Right atrium auricular region (tissue), 2 donors: ENCODE results near the gene HSPB7. TPM values are rescaled to one million over a fixed set of nuclear protein-coding genes. Genes with fewer than 3 reads are reported as not detected.

Experiments
- DNase-seq: peaks from one replicate; pipeline ENCODE4 v3.0.0-alpha.2; 2019; ENCODE audit warnings: low spot score
- H3K27ac ChIP-seq, 2 donors: fragments of 200-600 bp; sonication (generic); 1 replicate in 1 of 2; 2 replicates in 1 of 2; pipeline ENCODE4 v1.5.1; 2016 to 2019
- H3K27me3 ChIP-seq, 2 donors: fragments of 200-600 bp; sonication (generic); one replicate each; pipeline versions ENCODE4 v1.5.1 to v1.6.0; 2017 to 2019
- H3K36me3 ChIP-seq: fragments of 200-600 bp; sonication (generic); one replicate; pipeline ENCODE4 v1.5.1; 2016
- H3K4me1 ChIP-seq, 2 donors: fragments of 200-600 bp; sonication (generic); one replicate each; pipeline versions ENCODE4 v1.5.1 to v1.6.0; 2017 to 2019
- H3K4me3 ChIP-seq, 2 donors: fragments of 200-600 bp; sonication (generic); 1 replicate in 1 of 2; 2 replicates in 1 of 2; pipeline ENCODE4 v1.5.1; 2017 to 2019; ENCODE audit warnings: mild to moderate bottlenecking in 1 of 2, moderate library complexity in 1 of 2
- H3K9me3 ChIP-seq, 2 donors: fragments of 200-600 bp; sonication (generic); one replicate each; pipeline ENCODE4 v1.5.1; 2019
- total RNA-seq, 2 donors: library from RNA; depleted of rRNA; stranded (reverse); fragments of >200 nt; gene quantifications; one replicate each; pipeline ENCODE4 v1.1.0, GENCODE V29; 2016
- TF ChIP-seq, protein P1 (sequence below), 2 donors: fragments of 200-600 bp; sonication (generic); IDR thresholded peaks; one replicate each; pipeline ENCODE4 v1.5.1; 2019; ENCODE audit warnings: antibody characterized with exemption in 2 of 2

The HSPB7 gene
- total RNA-seq, 2 donors from 2014 or later, result 1,082 to 1,229 TPM

DNA sequence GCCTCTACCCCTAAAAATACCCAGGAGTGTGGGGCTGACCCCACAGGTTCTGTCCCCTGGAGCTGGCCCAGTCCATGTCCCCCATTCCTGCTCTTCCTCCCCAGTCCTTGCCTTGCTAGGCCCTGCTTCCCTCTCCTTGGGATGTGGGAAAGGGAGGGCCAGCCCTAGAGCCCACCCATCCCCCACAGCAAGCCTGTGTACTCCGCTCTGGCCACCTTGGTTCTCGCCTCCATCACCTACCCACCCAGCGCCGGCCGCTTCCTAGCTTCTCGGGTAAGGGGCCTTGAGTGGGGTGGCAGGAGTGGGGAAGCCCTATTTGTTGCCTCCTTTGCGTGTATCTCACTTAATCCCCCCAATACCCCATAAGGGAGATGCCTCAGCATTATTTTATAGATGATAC lies 32.5 kb upstream of the HSPB7 start:
- H3K27ac ChIP-seq, result no peak overlapping the region
- H3K9me3 ChIP-seq, result no peaks in the 10 kb centered on the region
- no peaks in the 10 kb centered on the region for H3K36me3 ChIP-seq
- H3K27me3 ChIP-seq, result no peaks in the 10 kb centered on the region
- TF ChIP-seq, protein P1, sequence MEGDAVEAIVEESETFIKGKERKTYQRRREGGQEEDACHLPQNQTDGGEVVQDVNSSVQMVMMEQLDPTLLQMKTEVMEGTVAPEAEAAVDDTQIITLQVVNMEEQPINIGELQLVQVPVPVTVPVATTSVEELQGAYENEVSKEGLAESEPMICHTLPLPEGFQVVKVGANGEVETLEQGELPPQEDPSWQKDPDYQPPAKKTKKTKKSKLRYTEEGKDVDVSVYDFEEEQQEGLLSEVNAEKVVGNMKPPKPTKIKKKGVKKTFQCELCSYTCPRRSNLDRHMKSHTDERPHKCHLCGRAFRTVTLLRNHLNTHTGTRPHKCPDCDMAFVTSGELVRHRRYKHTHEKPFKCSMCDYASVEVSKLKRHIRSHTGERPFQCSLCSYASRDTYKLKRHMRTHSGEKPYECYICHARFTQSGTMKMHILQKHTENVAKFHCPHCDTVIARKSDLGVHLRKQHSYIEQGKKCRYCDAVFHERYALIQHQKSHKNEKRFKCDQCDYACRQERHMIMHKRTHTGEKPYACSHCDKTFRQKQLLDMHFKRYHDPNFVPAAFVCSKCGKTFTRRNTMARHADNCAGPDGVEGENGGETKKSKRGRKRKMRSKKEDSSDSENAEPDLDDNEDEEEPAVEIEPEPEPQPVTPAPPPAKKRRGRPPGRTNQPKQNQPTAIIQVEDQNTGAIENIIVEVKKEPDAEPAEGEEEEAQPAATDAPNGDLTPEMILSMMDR (IDR thresholded peaks at IDR 0.05), result no peak
- no peak overlapping the region for H3K4me3 ChIP-seq
- no peak for DNase-seq
- peaks cover 0 to 8% of the 10 kb centered on the region in 2 donors for H3K4me1 ChIP-seq

DNA sequence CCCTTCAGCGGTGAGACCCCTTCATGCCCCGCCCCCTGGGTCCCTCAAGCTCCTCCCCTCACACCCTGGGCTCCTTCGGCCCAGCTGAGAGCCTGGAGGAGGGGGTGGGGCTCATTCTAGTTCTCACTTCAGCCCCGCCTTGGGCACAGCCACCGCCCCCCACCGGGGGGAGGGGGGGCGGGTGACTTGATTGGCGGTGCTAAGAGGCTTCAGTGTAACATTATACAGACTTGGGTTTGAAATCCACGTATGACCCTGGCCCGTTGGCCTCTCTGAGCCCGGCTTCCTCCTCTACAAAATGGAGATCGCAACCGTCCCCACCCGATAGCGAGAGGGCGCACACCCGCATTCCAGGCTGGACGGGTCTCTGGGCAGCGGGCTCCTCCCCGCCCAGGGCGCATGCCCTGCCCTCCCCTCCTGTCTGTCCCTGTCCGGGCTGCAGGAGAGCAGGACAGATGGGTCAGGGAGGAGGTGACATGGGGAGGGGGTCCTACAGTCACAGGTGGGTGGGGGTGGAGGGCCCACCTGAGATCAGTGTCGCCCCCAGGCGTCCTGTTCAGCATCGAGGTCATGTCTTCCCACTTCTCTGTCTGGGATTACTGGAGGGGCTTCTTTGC lies 30.8 kb upstream of the HSPB7 start:
- no peaks in the 10 kb centered on the region for H3K36me3 ChIP-seq
- peaks cover 0 to 8% of the 10 kb centered on the region in 2 donors for H3K4me1 ChIP-seq
- DNase-seq, result no peak
- TF ChIP-seq, protein P1 (IDR thresholded peaks at IDR 0.05), result peak in 1 of 2 donors; percentile 22
- H3K4me3 ChIP-seq, result peak overlapping the region; percentile 28 to 50
- H3K27me3 ChIP-seq, result no peaks in the 10 kb centered on the region
- H3K27ac ChIP-seq, result peak overlapping the region; percentile 33 to 48
- no peaks in the 10 kb centered on the region for H3K9me3 ChIP-seq

DNA sequence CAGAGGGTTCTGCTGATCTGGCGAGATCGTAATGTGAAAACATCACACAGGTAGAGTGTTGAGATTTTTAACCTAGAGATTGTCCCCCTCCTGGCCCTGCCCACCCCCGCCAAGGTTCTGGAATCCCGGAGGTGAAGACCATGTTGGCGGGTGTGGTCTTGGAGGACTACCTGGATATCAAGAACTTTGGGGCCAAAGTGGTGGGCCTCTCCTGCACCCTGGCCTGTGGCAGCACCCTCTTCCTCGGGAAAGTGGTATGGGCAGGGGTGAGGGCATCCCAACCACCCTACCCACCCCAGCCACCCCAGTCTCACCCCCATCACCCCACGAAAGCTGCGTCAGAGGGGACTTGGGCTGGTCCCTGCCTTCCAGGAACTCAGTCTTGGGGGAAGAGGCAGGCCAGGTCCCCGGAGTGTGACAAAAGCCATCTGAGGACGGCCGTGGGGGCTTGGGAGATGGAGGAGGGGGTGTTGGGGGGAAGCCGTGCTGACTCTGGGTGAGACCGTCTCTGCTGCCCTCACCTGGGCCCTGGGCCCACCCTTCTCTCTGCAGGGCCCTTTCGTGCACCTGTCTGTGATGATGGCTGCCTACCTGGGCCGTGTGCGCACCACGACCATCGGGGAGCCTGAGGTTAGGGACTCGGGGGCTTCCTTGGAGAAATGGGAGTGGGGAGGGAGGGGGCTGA lies 30.1 kb upstream of the HSPB7 start:
- H3K9me3 ChIP-seq, result no peaks in the 10 kb centered on the region
- peaks cover 0 to 8% of the 10 kb centered on the region in 2 donors for H3K4me1 ChIP-seq
- no peak for DNase-seq
- no peak overlapping the region for H3K4me3 ChIP-seq
- H3K36me3 ChIP-seq, result no peaks in the 10 kb centered on the region
- no peak overlapping the region for H3K27ac ChIP-seq
- TF ChIP-seq, protein P1 (IDR thresholded peaks at IDR 0.05), result no peak
- H3K27me3 ChIP-seq, result no peaks in the 10 kb centered on the region

DNA sequence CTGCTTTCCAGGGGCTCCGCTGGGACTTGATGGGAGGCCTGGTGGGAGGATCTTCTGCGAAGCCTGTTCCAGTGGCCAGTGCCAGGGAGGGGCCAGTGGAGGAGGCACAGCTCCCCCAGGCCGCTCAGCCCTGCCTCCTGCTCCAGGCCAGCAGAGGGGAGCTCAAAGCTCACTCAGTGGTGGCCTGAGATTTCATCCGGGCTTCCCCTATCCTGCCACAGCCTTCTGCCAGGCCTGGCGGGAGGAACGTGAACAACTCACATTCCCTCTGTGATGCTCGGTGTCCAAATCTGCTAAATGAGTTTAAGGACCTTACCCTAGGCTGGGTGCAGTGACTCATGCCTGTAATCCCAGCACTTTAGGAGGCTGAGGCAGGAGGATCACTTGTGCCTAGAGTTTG lies 29.0 kb upstream of the HSPB7 start:
- Histone ChIP-seq H3K9me3 (no peaks in the 10 kb centered on the region), H3K4me1 (peaks cover 0 to 8% of the 10 kb centered on the region in 2 donors), H3K36me3 (no peaks in the 10 kb centered on the region), H3K4me3 (no peak overlapping the region), H3K27ac (no peak overlapping the region), H3K27me3 (no peaks in the 10 kb centered on the region)
- DNase-seq, result no peak
- TF ChIP-seq, protein P1 (IDR thresholded peaks at IDR 0.05), result no peak

DNA sequence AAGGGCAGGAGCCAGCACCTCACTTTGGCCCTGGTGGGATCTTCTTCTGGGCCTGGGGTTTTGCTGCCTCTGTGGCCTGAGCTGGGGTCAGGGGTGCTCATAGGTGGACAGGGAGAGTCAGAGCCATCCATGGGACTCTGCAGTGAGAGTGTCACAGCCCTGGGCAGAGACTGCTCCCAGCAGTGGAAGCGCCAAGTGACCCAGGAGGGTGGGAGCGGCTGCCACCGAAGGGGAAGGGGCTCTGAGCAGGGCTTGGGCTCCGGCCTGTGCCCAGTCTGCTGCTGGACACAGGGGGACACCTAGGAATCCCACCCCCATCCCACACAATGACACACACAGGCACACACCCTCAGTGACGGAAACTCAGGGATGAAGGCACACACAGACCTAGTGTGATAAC lies 26.1 kb upstream of the HSPB7 start:
- no peaks in the 10 kb centered on the region for H3K36me3 ChIP-seq
- TF ChIP-seq, protein P1 (IDR thresholded peaks at IDR 0.05), result no peak
- H3K27ac ChIP-seq, result no peak overlapping the region

More for the DNA sequence above, 26.1 kb upstream of the HSPB7 start:
- DNase-seq, result no peak
- no peaks in the 10 kb centered on the region for H3K27me3 ChIP-seq
- no peak overlapping the region for H3K4me3 ChIP-seq
- no peaks in the 10 kb centered on the region for H3K9me3 ChIP-seq
- H3K4me1 ChIP-seq, result peaks cover 0 to 5% of the 10 kb centered on the region in 2 donors
